ENCODE data around the gene CWC15.

DNA sequence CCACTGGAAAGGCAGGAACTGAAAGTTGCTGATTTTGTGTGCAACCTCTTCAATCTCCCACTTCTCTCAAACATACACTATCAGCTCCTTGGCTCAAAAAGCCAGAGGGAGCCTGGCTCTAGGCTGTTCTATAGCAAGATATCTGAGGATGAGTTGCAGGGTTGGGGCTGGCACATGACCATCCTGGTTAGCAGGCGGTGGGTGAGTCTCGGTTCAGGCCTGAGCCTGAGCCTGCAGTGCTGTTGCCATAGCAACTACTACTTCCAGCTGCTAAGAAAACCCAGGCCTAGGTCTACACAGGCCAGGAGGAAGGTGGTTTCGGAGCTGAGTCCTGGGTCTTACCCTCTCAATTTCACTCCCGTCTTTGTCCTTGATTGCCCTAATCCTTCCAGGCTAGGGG is 39.0 kb downstream of the CWC15 start:
- TF ChIP-seq, protein P1, sequence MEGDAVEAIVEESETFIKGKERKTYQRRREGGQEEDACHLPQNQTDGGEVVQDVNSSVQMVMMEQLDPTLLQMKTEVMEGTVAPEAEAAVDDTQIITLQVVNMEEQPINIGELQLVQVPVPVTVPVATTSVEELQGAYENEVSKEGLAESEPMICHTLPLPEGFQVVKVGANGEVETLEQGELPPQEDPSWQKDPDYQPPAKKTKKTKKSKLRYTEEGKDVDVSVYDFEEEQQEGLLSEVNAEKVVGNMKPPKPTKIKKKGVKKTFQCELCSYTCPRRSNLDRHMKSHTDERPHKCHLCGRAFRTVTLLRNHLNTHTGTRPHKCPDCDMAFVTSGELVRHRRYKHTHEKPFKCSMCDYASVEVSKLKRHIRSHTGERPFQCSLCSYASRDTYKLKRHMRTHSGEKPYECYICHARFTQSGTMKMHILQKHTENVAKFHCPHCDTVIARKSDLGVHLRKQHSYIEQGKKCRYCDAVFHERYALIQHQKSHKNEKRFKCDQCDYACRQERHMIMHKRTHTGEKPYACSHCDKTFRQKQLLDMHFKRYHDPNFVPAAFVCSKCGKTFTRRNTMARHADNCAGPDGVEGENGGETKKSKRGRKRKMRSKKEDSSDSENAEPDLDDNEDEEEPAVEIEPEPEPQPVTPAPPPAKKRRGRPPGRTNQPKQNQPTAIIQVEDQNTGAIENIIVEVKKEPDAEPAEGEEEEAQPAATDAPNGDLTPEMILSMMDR (IDR thresholded peaks at IDR 0.05) = no peak
- TF ChIP-seq EZH2 (IDR thresholded peaks at IDR 0.05; ENCODE audit: borderline replicate concordance, insufficient read depth, low read depth, low read length, poor library complexity, severe bottlenecking) = no peak
